HepG2 (cell line): ENCODE results near the gene NAT9. TPM values are rescaled to one million over a fixed set of nuclear protein-coding genes. Genes with fewer than 3 reads are reported as not detected.

Experiments
- ATAC-seq: fragments of 200-7000 bp; cut with Tn5 transposase; 3 replicates; pipeline ENCODE4 v1.9.1; 2020; ENCODE audit warnings: mild to moderate bottlenecking, moderate library complexity
- BruUV-seq: library from RNA; stranded (reverse); fragments of 400-500 nt; replicated peaks from 2 replicates; lab custom pipeline; 2021; lab: Mats Ljungman, UMichigan
- CTCF ChIA-PET: fragments of 300-600 bp; formaldehyde crosslinking; extraction: SDS; loops from one replicate; lab custom pipeline; 2021; ENCODE audit warnings: low total read pairs, inconsistent platforms, low intra/inter-chr PET ratio; lab: Yijun Ruan, JAX
- POLR2A ChIA-PET: fragments of 350-600 bp; sonication (Branson Sonifier 250); formaldehyde crosslinking; loops from one replicate; lab custom pipeline; 2020; ENCODE audit warnings: antibody characterized with exemption, inconsistent platforms; lab: Yijun Ruan, JAX
- DNase-seq: peaks from one replicate; pipeline ENCODE4 v3.0.0-alpha.2; 2015; ENCODE audit warnings: low spot score
- FAIRE-seq: peaks from 3 replicates; lab custom pipeline; 2011; peaks lifted over from hg19 to GRCh38; lab: Jason Lieb, UNC
- H2AFZ ChIP-seq: one replicate; pipeline ENCODE4 v1.6.1; 2011; ENCODE audit warnings: low read length, inconsistent platforms
- H3K27ac ChIP-seq: fragments of 300-600 bp; 3 replicates; pipeline ENCODE4 v1.8.0; 2011; ENCODE audit warnings: mixed run types, mild to moderate bottlenecking, mixed read lengths, low read length, inconsistent platforms; ENCODE audit not compliant: insufficient read depth; ENCODE audit errors: extremely low read length
- H3K27me3 ChIP-seq, 2 experiments: fragments of 200-600 bp in 1 of 2; 2 replicates in 1 of 2; 3 replicates in 1 of 2; pipeline versions ENCODE4 v1.6.0 to v1.8.0; 2011; ENCODE audit warnings: low read length in 2 of 2, mild to moderate bottlenecking in 2 of 2, moderate library complexity in 2 of 2, inconsistent platforms in 1 of 2; ENCODE audit not compliant: insufficient read depth in 2 of 2, control insufficient read depth in 1 of 2
- H3K36me3 ChIP-seq, 2 experiments: fragments of 200-600 bp in 1 of 2; replicated peaks in 1 of 2; 2 replicates in 1 of 2; 3 replicates in 1 of 2; pipeline versions ENCODE4 v1.5.1 to v1.8.0; 2011; ENCODE audit warnings: low read length in 2 of 2, inconsistent platforms in 1 of 2; ENCODE audit not compliant: insufficient read depth in 2 of 2, control insufficient read depth in 1 of 2
- H3K4me1 ChIP-seq: 2 replicates; pipeline ENCODE4 v1.5.1; 2012; ENCODE audit warnings: low read length, inconsistent platforms; ENCODE audit not compliant: insufficient read depth
- H3K4me2 ChIP-seq: 2 replicates; pipeline ENCODE4 v1.6.0; 2011; ENCODE audit warnings: low read depth, low read length, inconsistent platforms
- H3K4me3 ChIP-seq, 3 experiments: fragments of 200-600 bp in 1 of 3; sonication (generic), shearing (Covaris generic) in 1 of 3; replicated peaks in 1 of 3; 2 replicates each; pipeline ENCODE4 v1.5.1; 2011 to 2016; ENCODE audit warnings: low read length in 3 of 3, inconsistent platforms in 2 of 3, low read depth in 2 of 3, mild to moderate bottlenecking in 2 of 3, control low read depth in 1 of 3, mixed read lengths in 1 of 3; ENCODE audit not compliant: insufficient read depth in 1 of 3
- H3K79me2 ChIP-seq: one replicate; pipeline ENCODE4 v1.6.1; 2011; ENCODE audit warnings: low read length, inconsistent platforms; ENCODE audit not compliant: insufficient read depth
- H3K9ac ChIP-seq: 2 replicates; pipeline ENCODE4 v1.6.0; 2011; ENCODE audit warnings: mild to moderate bottlenecking, low read depth, low read length, inconsistent platforms; ENCODE audit not compliant: insufficient read depth
- H3K9me3 ChIP-seq: 2 replicates; pipeline ENCODE4 v1.5.1; 2012; ENCODE audit warnings: mild to moderate bottlenecking, low read length
- H4K20me1 ChIP-seq: 2 replicates; pipeline ENCODE4 v1.6.0; 2011; ENCODE audit warnings: inconsistent platforms, mild to moderate bottlenecking, low read length, moderate library complexity; ENCODE audit not compliant: insufficient read depth
- HHEX ChIP-seq: IDR thresholded peaks from 2 replicates; pipeline ENCODE4 v1.6.1; 2016; ENCODE audit warnings: control low read depth
- KAT2B ChIP-seq: fragments of 150-350 bp; IDR thresholded peaks from 2 replicates; pipeline ENCODE4 v1.6.1; 2014; ENCODE audit warnings: low read depth, low read length, borderline replicate concordance
- MNT ChIP-seq: fragments of 450-650 bp; IDR thresholded peaks from 2 replicates; pipeline ENCODE4 v1.6.1; 2016
- REXO4 ChIP-seq: sonication (generic); formaldehyde crosslinking; IDR thresholded peaks from 2 replicates; pipeline ENCODE4 v1.8.0; 2022; ENCODE audit warnings: missing genetic modification reagents, mild to moderate bottlenecking, borderline replicate concordance
- SIN3B ChIP-seq: fragments of 150-350 bp; IDR thresholded peaks from 2 replicates; pipeline ENCODE4 v1.6.1; 2014; ENCODE audit warnings: low read length
- SKI ChIP-seq: fragments of 450-650 bp; IDR thresholded peaks from one replicate; pipeline ENCODE4 v1.6.1; 2018; ENCODE audit warnings: mild to moderate bottlenecking; ENCODE audit not compliant: partially characterized antibody
- THAP11 ChIP-seq: IDR thresholded peaks from 2 replicates; pipeline ENCODE4 v1.6.1; 2016; ENCODE audit warnings: missing biosample characterization, missing genetic modification reagents
- ZBTB43 ChIP-seq: sonication (generic); formaldehyde crosslinking; conservative IDR thresholded peaks from 2 replicates; pipeline ENCODE4 v1.4.0; 2020; ENCODE audit warnings: missing genetic modification reagents
- ZKSCAN8 ChIP-seq: IDR thresholded peaks from 2 replicates; pipeline ENCODE4 v1.6.1; 2016; ENCODE audit warnings: borderline replicate concordance, missing genetic modification reagents, missing compliant biosample characterization
- ZNF207 ChIP-seq: fragments of 450-650 bp; IDR thresholded peaks from 2 replicates; pipeline ENCODE4 v1.6.1; 2016; ENCODE audit warnings: antibody characterized with exemption, borderline replicate concordance
- ZNF746 ChIP-seq: sonication (generic); formaldehyde crosslinking; IDR thresholded peaks from 2 replicates; pipeline ENCODE4 v1.8.0; 2022; ENCODE audit warnings: mild to moderate bottlenecking, missing genetic modification reagents
- WGBS: methylation state at CpG from one replicate; pipeline ENCODE4 v1.1.6; 2017; ENCODE audit warnings: low lambda C conversion rate; 5-methylcytosine and 5-hydroxymethylcytosine counted together
- in situ Hi-C: cut with HindIII; loops from 2 replicates; pipeline ENCODE4 v1.10.0; 2017; ENCODE audit warnings: low pct_unique_long_range_greater_than_20kb; ENCODE audit not compliant: extremely low pct_ligation_motif_present
- intact Hi-C: fragments of 100-400 bp; cut with micrococcal nuclease; formaldehyde crosslinking; loops from one replicate; pipeline ENCODE4 v1.10.0; 2022; ENCODE audit not compliant: unreplicated experiment
- polyA plus RNA-seq, 8 experiments: library from polyadenylated mRNA; depleted of rRNA in 3 of 8; stranded (reverse) in 7 of 8; unstranded in 1 of 8; fragments of >200 nt; fragmentation: Illumina TruSeq in 4 of 8; extraction: Trizol in 4 of 8; gene quantifications; 2 replicates each; pipeline versions ENCODE4 v1.2.1 to v1.2.3, GENCODE V29; 2011 to 2016; ENCODE audit warnings: low read depth in 4 of 8, missing spikeins in 1 of 8, mixed read lengths in 1 of 8; ENCODE audit not compliant: insufficient read depth in 1 of 8
- total RNA-seq, 5 experiments: library from RNA; depleted of rRNA; stranded (reverse); fragments of >200 nt; fragmentation: Illumina TruSeq; extraction: Trizol; gene quantifications; 2 replicates each; pipeline ENCODE4 v1.2.3, GENCODE V29; 2016; ENCODE audit warnings: low read depth in 1 of 5
- TF ChIP-seq, protein P1 (sequence below): sonication (generic); formaldehyde crosslinking; IDR thresholded peaks from 2 replicates; pipeline ENCODE4 v1.8.1; 2022; ENCODE audit warnings: low read depth, mild to moderate bottlenecking, missing genetic modification reagents

Gene NAT9
- total and polyA plus RNA-seq, 2 of the 13 experiments (the other 11 are each of a cell fraction or from before 2014, with no cell fraction given) = 39.7 to 44.2 TPM

DNA sequence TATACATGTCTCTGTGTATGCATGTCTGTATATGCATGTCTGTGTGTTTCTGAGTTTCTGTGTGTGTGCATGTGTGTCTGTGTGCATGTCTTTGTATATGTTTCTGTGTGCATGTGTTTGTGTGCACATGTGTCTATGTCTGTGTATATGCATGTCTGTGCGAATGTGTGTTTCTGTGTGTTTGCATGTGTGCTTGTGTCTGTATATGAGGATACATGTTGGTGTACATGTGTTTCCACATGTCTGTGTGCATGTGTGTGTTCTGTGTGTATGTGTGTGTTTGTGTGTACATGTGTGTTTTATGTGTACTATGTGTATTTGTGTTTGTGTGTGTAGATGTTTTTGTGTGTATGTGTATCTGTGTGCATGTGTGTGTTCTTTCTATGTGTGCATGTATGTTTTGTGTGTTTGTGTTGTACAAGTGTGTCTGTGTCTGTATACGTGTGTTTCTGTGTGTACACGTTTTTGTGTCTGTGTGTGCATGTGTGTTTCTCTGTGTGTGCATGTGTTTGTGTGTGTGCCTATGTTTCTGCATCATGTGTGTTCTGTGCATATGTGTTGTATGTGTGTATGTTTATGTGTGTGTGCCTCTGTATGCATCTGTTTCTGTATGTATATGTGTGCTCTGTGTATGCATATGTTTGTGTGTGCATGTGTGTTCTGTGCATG lies 48.0 kb downstream of the NAT9 start:
- no TSS peak for BruUV-seq
- DNase-seq = no peak
- Histone ChIP-seq H3K79me2 (no peaks in the 10 kb centered on the region), H3K36me3 (no peaks in the 10 kb centered on the region), H3K4me3 (no peak overlapping the region), H4K20me1 (no peaks in the 10 kb centered on the region), H3K27me3 (peaks cover 3 to 22% of the 10 kb centered on the region in 2 experiments; a peak in 4 of 5 replicates), H3K27ac (no peak overlapping the region), H2AFZ (no peak overlapping the region), H3K9ac (no peak overlapping the region), H3K4me2 (no peak overlapping the region), H3K4me1 (no peaks in the 10 kb centered on the region), H3K9me3 (peaks cover 9% of the 10 kb centered on the region; the same call in 1 of the 2 replicates)
- intact Hi-C loops (no loop called here), in situ Hi-C loops (no loop called here)
- ChIA-PET POLR2A (no interaction called here), CTCF (no interaction called here)
- WGBS = 46% methylated on average over 3 of the region's 3 CpGs
- no peak for ATAC-seq
- TF ChIP-seq, protein P1, sequence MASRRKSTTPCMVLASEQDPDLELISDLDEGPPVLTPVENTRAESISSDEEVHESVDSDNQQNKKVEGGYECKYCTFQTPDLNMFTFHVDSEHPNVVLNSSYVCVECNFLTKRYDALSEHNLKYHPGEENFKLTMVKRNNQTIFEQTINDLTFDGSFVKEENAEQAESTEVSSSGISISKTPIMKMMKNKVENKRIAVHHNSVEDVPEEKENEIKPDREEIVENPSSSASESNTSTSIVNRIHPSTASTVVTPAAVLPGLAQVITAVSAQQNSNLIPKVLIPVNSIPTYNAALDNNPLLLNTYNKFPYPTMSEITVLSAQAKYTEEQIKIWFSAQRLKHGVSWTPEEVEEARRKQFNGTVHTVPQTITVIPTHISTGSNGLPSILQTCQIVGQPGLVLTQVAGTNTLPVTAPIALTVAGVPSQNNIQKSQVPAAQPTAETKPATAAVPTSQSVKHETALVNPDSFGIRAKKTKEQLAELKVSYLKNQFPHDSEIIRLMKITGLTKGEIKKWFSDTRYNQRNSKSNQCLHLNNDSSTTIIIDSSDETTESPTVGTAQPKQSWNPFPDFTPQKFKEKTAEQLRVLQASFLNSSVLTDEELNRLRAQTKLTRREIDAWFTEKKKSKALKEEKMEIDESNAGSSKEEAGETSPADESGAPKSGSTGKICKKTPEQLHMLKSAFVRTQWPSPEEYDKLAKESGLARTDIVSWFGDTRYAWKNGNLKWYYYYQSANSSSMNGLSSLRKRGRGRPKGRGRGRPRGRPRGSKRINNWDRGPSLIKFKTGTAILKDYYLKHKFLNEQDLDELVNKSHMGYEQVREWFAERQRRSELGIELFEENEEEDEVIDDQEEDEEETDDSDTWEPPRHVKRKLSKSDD (CRISPR knock-in tag) = no peak
- TF ChIP-seq SKI (no peak), MNT (peak; percentile 96), HHEX (CRISPR knock-in tag) (no peak), ZNF746 (CRISPR knock-in tag) (no peak), ZBTB43 (no peak), ZNF207 (peak; percentile 76; the same call in 1 of the 2 replicates), REXO4 (CRISPR knock-in tag) (no peak), SIN3B (no peak), KAT2B (no peak), ZKSCAN8 (CRISPR knock-in tag) (no peak), THAP11 (no peak)
- peak; percentile 75 for FAIRE-seq
